H9 (cell line): ENCODE measurements around the gene NCAM1. TPM values are rescaled to one million over a fixed set of nuclear protein-coding genes. Genes with fewer than 3 reads are reported as not detected.

Source experiments
- DNase-seq: peaks from one replicate; pipeline ENCODE4 v3.0.0-alpha.2; 2017
- H2AFZ ChIP-seq: one replicate; pipeline ENCODE4 v1.6.1; 2013; ENCODE audit warnings: mild to moderate bottlenecking, low read length, control low read depth, moderate library complexity
- H2AK5ac ChIP-seq: 2 replicates; pipeline ENCODE4 v1.6.1; 2013; ENCODE audit warnings: low read length, control low read depth, mixed read lengths; ENCODE audit not compliant: insufficient read length
- H2BK120ac ChIP-seq: one replicate; pipeline ENCODE4 v1.6.1; 2013; ENCODE audit warnings: low read depth, mild to moderate bottlenecking, low read length, control low read depth, inconsistent platforms; ENCODE audit not compliant: poor library complexity, severe bottlenecking
- H2BK12ac ChIP-seq: 2 replicates; pipeline ENCODE4 v1.6.1; 2013; ENCODE audit warnings: low read length, control low read depth, mixed read lengths, low read depth; ENCODE audit not compliant: insufficient read length
- H2BK15ac ChIP-seq: 2 replicates; pipeline ENCODE4 v1.6.1; 2013; ENCODE audit warnings: low read depth, low read length, control low read depth
- H2BK20ac ChIP-seq: one replicate; pipeline ENCODE4 v1.6.1; 2013; ENCODE audit warnings: low read depth, mild to moderate bottlenecking, low read length, control low read depth, inconsistent platforms; ENCODE audit not compliant: poor library complexity, severe bottlenecking
- H2BK5ac ChIP-seq: 2 replicates; pipeline ENCODE4 v1.6.1; 2013; ENCODE audit warnings: low read length, control low read depth, mixed read lengths; ENCODE audit not compliant: insufficient read length
- H3K14ac ChIP-seq: 2 replicates; pipeline ENCODE4 v1.6.1; 2013; ENCODE audit warnings: low read length, control low read depth; ENCODE audit not compliant: insufficient read depth
- H3K18ac ChIP-seq: 2 replicates; pipeline ENCODE4 v1.6.1; 2013; ENCODE audit warnings: low read depth, mild to moderate bottlenecking, mixed read lengths, low read length, control low read depth; ENCODE audit not compliant: insufficient read length
- H3K23ac ChIP-seq: 2 replicates; pipeline ENCODE4 v1.6.1; 2013; ENCODE audit warnings: low read length, control low read depth, mixed read lengths, low read depth; ENCODE audit not compliant: insufficient read length
- H3K23me2 ChIP-seq: 2 replicates; pipeline ENCODE4 v1.6.1; 2013; ENCODE audit warnings: low read depth, mild to moderate bottlenecking, mixed read lengths, low read length, control low read depth; ENCODE audit not compliant: insufficient read length, poor library complexity, severe bottlenecking
- H3K27ac ChIP-seq: 2 replicates; pipeline ENCODE4 v1.5.1; 2013; ENCODE audit warnings: low read length, control low read depth, mixed read lengths, low read depth; ENCODE audit not compliant: insufficient read length
- H3K27me3 ChIP-seq: 2 replicates; pipeline ENCODE4 v1.6.1; 2013; ENCODE audit warnings: low read length, control low read depth, inconsistent platforms; ENCODE audit not compliant: insufficient read depth
- H3K4ac ChIP-seq: 2 replicates; pipeline ENCODE4 v1.6.1; 2013; ENCODE audit warnings: low read depth, mild to moderate bottlenecking, control low read depth, inconsistent platforms, low read length, moderate library complexity
- H3K4me1 ChIP-seq: 2 replicates; pipeline ENCODE4 v1.6.1; 2013; ENCODE audit warnings: low read length, control low read depth, inconsistent platforms; ENCODE audit not compliant: insufficient read depth
- H3K4me2 ChIP-seq: 2 replicates; pipeline ENCODE4 v1.6.1; 2013; ENCODE audit warnings: low read length, control low read depth, mixed read lengths; ENCODE audit not compliant: insufficient read length, insufficient read depth
- H3K56ac ChIP-seq: 2 replicates; pipeline ENCODE4 v1.6.1; 2013; ENCODE audit warnings: low read depth, mild to moderate bottlenecking, mixed read lengths, low read length, control low read depth; ENCODE audit not compliant: insufficient read length
- H3K79me1 ChIP-seq: 2 replicates; pipeline ENCODE4 v1.6.1; 2013; ENCODE audit warnings: low read depth, mild to moderate bottlenecking, moderate library complexity, low read length, control low read depth, inconsistent platforms; ENCODE audit not compliant: insufficient read depth, poor library complexity, severe bottlenecking
- H3K79me2 ChIP-seq: 2 replicates; pipeline ENCODE4 v1.6.1; 2013; ENCODE audit warnings: low read length, control low read depth, inconsistent platforms; ENCODE audit not compliant: insufficient read depth
- H3K9ac ChIP-seq: 2 replicates; pipeline ENCODE4 v1.6.1; 2013; ENCODE audit warnings: low read length, control low read depth, mixed read lengths; ENCODE audit not compliant: insufficient read length; ENCODE audit errors: extremely low read depth
- H3K9me3 ChIP-seq: one replicate; pipeline ENCODE4 v1.6.1; 2013; ENCODE audit warnings: low read depth, low read length, inconsistent platforms; ENCODE audit not compliant: control insufficient read depth
- H3T11ph ChIP-seq: one replicate; pipeline ENCODE4 v1.6.1; 2013; ENCODE audit warnings: mild to moderate bottlenecking, low read length, control low read depth, inconsistent platforms
- H4K20me1 ChIP-seq: one replicate; pipeline ENCODE4 v1.6.1; 2013; ENCODE audit not compliant: control insufficient read depth, insufficient read length, insufficient read depth
- H4K5ac ChIP-seq: 2 replicates; pipeline ENCODE4 v1.6.1; 2013; ENCODE audit warnings: low read depth, mild to moderate bottlenecking, mixed read lengths, low read length, control low read depth; ENCODE audit not compliant: insufficient read length
- H4K8ac ChIP-seq: replicated peaks from 2 replicates; pipeline ENCODE4 v1.6.1; 2013; ENCODE audit warnings: low read length, control low read depth, mixed read lengths, low read depth; ENCODE audit not compliant: insufficient read length
- H4K91ac ChIP-seq: 2 replicates; pipeline ENCODE4 v1.6.1; 2013; ENCODE audit warnings: low read depth, mild to moderate bottlenecking, moderate library complexity, mixed read lengths, low read length, control low read depth; ENCODE audit not compliant: insufficient read length
- H3K27ac Mint-ChIP-seq, 3 experiments: 2 replicates in 2 of 3; 3 replicates in 1 of 3; pipeline ENCODE4 v1.8.0; 2020 to 2021; ENCODE audit warnings: mixed read lengths in 3 of 3, mild to moderate bottlenecking in 1 of 3, moderate library complexity in 1 of 3
- H3K27me3 Mint-ChIP-seq: 2 replicates; pipeline ENCODE4 v1.8.0; 2021; ENCODE audit warnings: low read depth, mild to moderate bottlenecking, moderate library complexity, mixed read lengths
- H3K36me3 Mint-ChIP-seq, 3 experiments: 2 replicates in 2 of 3; 3 replicates in 1 of 3; pipeline ENCODE4 v1.8.0; 2020 to 2021; ENCODE audit warnings: low read depth in 3 of 3, mixed read lengths in 3 of 3; ENCODE audit not compliant: insufficient read depth in 1 of 3
- H3K4me1 Mint-ChIP-seq, 2 experiments: 2 replicates each; pipeline ENCODE4 v1.8.0; 2020; ENCODE audit warnings: mixed read lengths in 2 of 2
- H3K4me3 Mint-ChIP-seq, 2 experiments: 2 replicates in 1 of 2; 3 replicates in 1 of 2; pipeline ENCODE4 v1.8.0; 2020 to 2021; ENCODE audit warnings: mild to moderate bottlenecking in 2 of 2, mixed read lengths in 2 of 2, moderate library complexity in 1 of 2
- H3K9me3 Mint-ChIP-seq, 2 experiments: 2 replicates in 1 of 2; 3 replicates in 1 of 2; pipeline ENCODE4 v1.8.0; 2020; ENCODE audit warnings: mild to moderate bottlenecking in 2 of 2, mixed read lengths in 2 of 2, moderate library complexity in 1 of 2
- WGBS: extraction: QIAGEN DNeasy Blood & Tissue Kit; methylation state at CpG from one replicate; pipeline ENCODE4 v1.1.7; 2013; ENCODE audit warnings: missing lambda C conversion rate, low lambda C conversion rate, mixed read lengths; ENCODE audit not compliant: insufficient read length; ENCODE audit errors: extremely low coverage; 5-methylcytosine and 5-hydroxymethylcytosine counted together
- total RNA-seq: library from RNA; stranded (reverse); gene quantifications from 2 replicates; pipeline ENCODE4 v1.2.1, GENCODE V29; 2021
- TF ChIP-seq, protein P1 (sequence below): fragments of 200-600 bp; sonication (generic); conservative IDR thresholded peaks from 3 replicates; pipeline ENCODE4 v1.8.0; 2021; ENCODE audit warnings: antibody characterized with exemption, mild to moderate bottlenecking

NCAM1 gene
- total RNA-seq, 1 experiment from 2014 or later, result 2.5 TPM

DNA sequence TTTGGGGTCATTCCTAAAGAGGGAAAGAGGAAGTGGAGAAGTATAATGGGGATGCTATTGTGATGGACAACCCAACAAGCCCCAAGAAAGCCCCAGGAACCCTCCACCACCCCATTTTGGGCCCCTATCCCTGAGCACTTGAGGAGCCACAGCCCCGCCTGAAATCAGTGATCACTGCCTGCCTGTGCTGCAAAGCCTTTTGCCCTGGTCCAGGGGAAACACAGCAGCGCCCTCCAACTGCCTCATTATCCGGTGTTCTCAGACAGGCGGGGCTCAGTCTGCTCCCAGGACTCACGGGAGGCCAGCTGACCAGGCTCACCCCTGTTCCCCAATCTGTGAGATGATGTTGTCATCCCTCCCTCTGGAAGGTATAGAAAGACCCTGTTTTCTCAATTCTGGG lies 308.4 kb downstream of the NCAM1 start:
- H4K5ac ChIP-seq, result no peak overlapping the region
- H2BK20ac ChIP-seq, result no peak overlapping the region
- no CpG with 5 or more reads among the region's 5 CpGs for WGBS
- no peaks in the 10 kb centered on the region for H3K79me1 ChIP-seq
- no peaks in the 10 kb centered on the region for H3K9me3 Mint-ChIP-seq
- no peak overlapping the region for H3K27ac Mint-ChIP-seq
- no peaks in the 10 kb centered on the region for H4K20me1 ChIP-seq
- no peak overlapping the region for H2BK15ac ChIP-seq
- TF ChIP-seq, protein P1, sequence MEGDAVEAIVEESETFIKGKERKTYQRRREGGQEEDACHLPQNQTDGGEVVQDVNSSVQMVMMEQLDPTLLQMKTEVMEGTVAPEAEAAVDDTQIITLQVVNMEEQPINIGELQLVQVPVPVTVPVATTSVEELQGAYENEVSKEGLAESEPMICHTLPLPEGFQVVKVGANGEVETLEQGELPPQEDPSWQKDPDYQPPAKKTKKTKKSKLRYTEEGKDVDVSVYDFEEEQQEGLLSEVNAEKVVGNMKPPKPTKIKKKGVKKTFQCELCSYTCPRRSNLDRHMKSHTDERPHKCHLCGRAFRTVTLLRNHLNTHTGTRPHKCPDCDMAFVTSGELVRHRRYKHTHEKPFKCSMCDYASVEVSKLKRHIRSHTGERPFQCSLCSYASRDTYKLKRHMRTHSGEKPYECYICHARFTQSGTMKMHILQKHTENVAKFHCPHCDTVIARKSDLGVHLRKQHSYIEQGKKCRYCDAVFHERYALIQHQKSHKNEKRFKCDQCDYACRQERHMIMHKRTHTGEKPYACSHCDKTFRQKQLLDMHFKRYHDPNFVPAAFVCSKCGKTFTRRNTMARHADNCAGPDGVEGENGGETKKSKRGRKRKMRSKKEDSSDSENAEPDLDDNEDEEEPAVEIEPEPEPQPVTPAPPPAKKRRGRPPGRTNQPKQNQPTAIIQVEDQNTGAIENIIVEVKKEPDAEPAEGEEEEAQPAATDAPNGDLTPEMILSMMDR, result no peak
- peaks cover 2 to 6% of the 10 kb centered on the region in 2 experiments for H3K4me1 Mint-ChIP-seq
- H3K79me2 ChIP-seq, result no peaks in the 10 kb centered on the region
- H3K9ac ChIP-seq, result no peak overlapping the region
- no peak for DNase-seq
- no peak overlapping the region for H3K4me3 Mint-ChIP-seq
- H4K8ac ChIP-seq, result no peak overlapping the region
- no peak overlapping the region for H2BK12ac ChIP-seq
- no peaks in the 10 kb centered on the region for H3K4me1 ChIP-seq
- H3K4me2 ChIP-seq, result no peak overlapping the region
- no peak overlapping the region for H3K14ac ChIP-seq
- no peaks in the 10 kb centered on the region for H3K36me3 Mint-ChIP-seq
- H3K27me3 Mint-ChIP-seq, result no peaks in the 10 kb centered on the region; the same call in 1 of the 2 replicates
- no peaks in the 10 kb centered on the region for H3K9me3 ChIP-seq
- no peak overlapping the region for H2BK5ac ChIP-seq
- no peaks in the 10 kb centered on the region for H3K27me3 ChIP-seq
- H3K56ac ChIP-seq, result no peak overlapping the region
- H2AK5ac ChIP-seq, result no peak overlapping the region
- no peak overlapping the region for H3K23ac ChIP-seq
- no peaks in the 10 kb centered on the region for H3K23me2 ChIP-seq
- H3K27ac ChIP-seq, result no peak overlapping the region
- no peak overlapping the region for H3T11ph ChIP-seq
- H3K18ac ChIP-seq, result no peak overlapping the region
- no peak overlapping the region for H3K4ac ChIP-seq
- H2AFZ ChIP-seq, result no peak overlapping the region
- H4K91ac ChIP-seq, result no peak overlapping the region
- no peak overlapping the region for H2BK120ac ChIP-seq
